ENCODE data around the gene TRAF3IP3.
A peak's percentile ranks its signal among the peaks of the same experiment; 100 is the strongest.

The TRAF3IP3 gene, protein sequence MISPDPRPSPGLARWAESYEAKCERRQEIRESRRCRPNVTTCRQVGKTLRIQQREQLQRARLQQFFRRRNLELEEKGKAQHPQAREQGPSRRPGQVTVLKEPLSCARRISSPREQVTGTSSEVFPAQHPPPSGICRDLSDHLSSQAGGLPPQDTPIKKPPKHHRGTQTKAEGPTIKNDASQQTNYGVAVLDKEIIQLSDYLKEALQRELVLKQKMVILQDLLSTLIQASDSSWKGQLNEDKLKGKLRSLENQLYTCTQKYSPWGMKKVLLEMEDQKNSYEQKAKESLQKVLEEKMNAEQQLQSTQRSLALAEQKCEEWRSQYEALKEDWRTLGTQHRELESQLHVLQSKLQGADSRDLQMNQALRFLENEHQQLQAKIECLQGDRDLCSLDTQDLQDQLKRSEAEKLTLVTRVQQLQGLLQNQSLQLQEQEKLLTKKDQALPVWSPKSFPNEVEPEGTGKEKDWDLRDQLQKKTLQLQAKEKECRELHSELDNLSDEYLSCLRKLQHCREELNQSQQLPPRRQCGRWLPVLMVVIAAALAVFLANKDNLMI

DNA sequence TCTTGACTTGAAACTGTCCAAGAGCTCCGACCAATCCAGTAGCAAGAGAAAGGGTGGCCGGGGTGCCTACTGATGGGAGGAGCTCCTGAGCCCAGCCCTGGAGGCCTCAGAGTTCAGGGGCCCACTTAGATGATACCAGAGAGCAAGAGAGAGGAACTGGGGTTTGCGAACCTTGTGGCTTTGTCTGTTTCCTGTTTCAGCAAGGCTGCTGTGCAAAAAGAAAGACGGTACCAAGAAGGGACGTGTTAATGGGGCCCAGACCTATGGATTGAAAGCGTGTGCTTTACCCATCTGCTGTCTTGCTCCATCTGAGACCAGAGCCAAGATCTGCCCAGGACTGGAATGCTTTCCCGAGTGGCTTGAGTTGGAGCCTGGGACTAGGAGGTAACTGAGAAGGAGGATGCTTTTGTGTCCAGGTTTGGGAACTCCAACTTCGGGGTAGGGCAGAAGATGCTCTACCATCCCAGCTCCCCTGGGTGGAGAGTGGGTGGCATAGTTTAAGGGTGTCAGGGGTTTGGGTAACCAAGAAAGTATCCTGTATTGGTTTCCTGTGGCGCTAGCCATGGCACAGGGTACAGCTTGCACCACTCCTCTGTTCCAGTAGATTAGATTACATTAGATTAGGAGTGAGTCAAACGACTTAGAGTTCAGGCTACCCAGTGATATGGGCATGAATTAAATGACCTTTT, at the start of gene TRAF3IP3:
Gene TRAF3IP3 (plus strand): TSS at position 128 of the 689 bp plus-strand sequence. CDS start 3,987 bp downstream, outside the sequence.
- peak; percentile 88 for DNase-seq

DNA sequence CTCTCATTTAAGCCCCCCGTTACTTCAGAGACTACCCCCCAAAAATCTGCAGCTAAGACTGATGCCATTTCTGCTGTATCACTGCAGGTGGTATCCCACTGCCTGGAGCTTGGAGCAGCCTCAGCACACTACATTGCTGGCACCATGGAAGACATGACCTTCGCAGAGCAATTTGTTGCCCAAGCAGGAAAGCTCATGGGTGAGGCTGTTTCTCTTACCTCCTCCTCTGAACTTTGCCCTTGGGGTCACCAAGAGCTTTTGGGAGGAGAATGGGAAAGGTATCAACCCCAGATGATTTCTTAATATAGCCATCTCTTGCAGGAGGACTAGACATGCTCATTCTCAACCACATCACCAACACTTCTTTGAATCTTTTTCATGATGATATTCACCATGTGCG, 49.2 kb upstream of the TRAF3IP3 start:
- DNase-seq: no peak

DNA sequence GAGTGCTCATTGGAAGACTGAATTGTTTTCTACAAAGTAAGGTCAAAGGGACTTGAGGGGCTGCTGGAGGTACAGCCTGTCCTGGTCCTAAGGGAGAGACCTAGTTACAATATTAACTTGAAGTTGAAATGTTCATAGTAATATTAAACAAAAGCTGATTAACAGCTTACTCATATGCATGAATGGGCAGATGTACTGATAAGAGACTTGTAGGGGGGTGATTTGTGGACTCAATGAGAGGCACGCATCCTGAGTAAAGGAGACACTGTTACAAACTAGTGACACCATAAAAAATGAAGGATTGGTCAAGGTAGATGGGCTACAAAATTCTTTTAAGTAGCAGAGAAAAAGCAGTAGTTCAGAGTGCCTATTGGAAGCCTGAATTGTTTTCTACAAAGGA, 48.5 kb upstream of the TRAF3IP3 start:
- DNase-seq: no peak

DNA sequence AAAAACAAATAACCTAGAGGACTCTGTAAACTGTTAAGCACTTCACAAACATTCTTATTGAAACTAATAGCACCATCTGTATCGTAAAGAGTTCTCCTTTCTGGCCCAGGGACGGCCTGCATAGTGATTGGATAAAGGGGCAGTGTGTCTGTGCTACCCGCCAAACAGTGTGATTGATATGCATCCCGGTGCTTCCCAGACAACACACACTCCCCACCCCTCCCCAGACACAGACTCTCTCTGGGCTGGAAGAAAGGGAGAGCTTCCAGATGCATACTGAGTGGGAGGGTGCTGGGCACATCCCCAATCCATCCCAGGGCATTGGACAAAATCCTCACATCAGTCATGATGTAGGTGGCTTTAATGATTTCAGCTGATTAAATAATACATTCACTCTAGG, 47.6 kb upstream of the TRAF3IP3 start:
- DNase-seq: no peak

DNA sequence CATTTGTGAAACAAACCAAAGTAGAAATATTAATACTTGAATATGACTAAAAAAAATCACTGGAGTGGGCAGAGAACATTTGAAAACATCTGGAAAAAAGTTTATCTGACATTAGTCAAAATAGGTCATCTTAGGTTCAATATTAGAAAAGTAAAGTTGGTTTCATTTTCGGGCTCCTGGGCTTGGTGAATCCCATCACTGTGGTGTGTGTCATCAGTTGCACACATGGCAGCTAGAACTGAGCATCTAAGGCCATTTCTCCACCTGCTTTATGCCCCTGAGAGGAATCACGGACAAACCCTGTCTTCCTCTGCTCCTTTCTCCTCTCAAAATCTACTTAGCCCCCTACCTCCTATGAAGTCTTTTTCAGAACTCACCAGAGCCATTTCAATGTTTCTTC, 45.8 kb upstream of the TRAF3IP3 start:
- no peak for DNase-seq

DNA sequence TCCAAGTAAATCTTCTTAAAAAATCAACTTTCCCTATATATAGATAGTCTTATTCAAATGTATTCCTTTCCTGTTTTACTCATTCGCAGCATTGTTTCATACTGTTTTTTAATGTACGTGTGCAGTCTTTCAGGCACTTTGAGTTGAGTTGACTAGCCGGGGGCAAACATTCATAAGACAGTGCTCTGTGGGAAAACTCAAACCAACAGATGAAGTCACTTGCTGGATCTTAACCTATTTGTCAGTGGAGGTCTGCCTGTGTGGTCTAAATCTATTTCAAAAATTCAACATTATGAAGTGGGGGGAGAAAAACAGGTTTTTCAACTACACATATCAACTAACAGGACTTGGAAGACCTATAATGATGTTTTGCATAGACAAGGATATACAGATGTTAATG, 45.0 kb upstream of the TRAF3IP3 start:
- no peak for DNase-seq

DNA sequence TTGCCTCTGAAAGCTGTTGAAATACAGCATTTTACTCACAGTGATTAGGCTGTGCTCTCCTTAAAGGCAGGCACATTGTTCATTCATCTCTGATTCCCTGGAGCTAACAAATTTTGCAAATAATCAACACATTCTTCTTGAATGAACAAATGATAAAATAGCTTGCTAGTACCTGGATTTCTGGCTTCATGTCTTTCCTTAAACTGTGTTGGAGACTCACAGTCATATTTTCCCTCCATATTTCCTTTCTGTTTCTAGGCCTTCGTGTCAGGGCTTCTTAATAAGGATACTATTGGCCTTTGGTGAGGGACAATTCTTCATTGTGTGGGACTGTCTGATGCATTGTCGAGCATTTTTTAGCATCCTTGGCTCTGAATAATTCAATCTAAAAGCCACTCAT, 41.5 kb upstream of the TRAF3IP3 start:
- no peak for DNase-seq

DNA sequence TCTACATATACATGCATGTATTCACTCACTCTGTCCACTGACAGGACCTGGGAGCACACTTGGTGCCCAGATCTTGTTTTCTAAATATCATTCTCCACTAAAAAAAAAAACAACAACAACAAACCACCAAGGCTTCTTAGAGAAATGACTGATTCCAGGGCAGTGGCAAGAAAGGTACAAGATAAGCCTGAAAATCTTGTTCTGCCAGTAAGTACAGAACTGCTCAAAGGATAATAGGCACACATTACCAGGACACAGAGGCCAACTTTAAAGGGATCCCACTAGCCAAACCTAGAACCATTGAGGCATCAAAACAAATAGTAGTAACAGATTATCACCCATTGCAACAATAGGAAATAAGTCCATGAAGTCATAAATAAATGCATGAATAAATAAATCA, 40.5 kb upstream of the TRAF3IP3 start:
- no peak for DNase-seq

DNA sequence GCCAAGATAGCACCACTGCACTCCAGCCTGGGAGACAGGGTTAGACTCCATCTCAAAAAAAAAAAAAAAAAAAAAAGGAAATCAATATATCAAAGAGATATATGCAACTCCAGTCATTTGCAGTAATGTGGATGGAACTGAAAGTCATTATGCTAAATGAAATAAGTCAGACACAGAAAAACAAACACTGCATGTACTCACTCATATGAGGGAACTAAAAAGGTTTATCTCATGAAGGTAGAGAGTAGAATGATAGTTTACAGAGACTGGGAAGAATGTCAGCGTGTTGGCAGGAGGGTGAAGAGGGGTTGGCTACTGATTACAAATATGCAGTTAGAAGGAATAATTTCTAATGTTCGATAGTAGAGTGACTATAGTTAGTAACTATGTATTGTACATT, 38.0 kb upstream of the TRAF3IP3 start:
- no peak for DNase-seq

DNA sequence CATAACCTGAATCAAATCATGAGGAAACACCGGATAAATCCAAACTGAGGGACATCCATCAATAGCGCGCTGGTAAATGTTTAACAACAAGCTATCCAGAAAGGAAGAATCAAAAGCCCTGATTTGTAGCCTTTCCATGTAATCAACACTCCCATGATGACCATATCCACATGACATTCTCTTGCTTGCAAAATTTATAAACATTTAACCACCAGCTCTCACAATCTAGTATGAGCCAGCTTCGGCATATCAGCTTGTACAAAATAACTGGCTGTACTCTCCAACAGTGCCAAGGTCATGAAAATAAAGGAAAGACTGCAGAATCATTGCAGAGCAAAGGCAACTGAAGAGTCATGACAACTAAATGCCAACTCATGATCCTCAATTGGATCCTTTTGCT, 35.5 kb upstream of the TRAF3IP3 start:
- DNase-seq: no peak

DNA sequence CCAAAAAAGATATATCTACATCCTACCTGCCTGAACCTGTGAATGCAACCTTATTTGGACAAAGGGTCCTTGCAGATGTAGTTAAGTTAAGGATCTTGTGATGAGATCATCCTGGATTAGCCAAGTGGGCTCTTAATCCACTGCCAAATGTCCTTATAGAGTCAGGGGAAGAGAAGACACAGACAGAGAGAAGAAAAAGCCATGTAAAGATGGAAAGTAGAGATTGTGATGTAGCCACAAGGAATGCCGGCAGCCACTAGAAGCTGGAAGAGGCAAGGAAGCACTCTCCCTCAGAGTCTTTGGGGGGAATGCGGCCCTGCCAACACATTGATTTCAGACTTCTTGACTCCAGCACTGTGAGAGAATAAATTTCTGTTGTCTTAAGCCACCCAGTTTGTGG, 35.0 kb upstream of the TRAF3IP3 start:
- no peak for DNase-seq

DNA sequence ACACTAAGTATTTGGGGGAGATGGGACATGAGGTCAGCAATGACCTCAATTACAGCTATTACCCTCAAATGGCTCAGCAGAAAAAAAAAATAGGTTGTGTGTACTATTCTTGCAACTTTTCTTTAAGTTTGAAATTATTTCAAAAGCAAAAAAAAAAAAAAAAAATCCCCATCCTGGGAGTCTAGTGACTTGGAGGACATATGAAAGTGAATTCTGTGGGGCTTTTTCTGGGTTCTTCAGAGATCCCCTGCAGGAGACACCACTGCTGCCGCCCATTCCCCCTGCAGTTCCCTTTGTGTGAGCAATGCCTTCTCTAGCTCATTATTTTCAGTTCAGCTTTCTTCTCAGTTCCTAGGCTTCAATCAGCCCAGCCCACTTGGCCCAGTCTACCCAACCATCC, 34.5 kb upstream of the TRAF3IP3 start:
- no peak for DNase-seq

DNA sequence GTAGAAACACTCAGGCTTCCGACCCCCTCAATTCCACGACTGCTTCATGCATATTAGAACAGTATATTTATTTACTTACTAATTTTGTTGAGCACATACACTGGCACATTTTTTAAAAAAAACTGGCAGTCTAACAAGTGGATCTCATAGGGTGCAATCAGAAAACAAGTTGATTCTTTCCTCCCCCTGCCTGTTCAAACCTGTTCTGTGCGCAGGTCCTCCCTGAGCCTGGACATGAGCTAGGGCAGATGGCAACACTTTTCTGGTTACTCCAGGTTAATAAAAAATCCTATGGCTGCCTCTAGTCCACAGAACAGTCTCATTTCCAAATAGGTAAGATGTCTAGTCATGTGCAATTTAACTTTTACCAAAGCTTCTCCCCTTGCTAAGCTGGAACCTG, 32.6 kb upstream of the TRAF3IP3 start:
- no peak for DNase-seq

DNA sequence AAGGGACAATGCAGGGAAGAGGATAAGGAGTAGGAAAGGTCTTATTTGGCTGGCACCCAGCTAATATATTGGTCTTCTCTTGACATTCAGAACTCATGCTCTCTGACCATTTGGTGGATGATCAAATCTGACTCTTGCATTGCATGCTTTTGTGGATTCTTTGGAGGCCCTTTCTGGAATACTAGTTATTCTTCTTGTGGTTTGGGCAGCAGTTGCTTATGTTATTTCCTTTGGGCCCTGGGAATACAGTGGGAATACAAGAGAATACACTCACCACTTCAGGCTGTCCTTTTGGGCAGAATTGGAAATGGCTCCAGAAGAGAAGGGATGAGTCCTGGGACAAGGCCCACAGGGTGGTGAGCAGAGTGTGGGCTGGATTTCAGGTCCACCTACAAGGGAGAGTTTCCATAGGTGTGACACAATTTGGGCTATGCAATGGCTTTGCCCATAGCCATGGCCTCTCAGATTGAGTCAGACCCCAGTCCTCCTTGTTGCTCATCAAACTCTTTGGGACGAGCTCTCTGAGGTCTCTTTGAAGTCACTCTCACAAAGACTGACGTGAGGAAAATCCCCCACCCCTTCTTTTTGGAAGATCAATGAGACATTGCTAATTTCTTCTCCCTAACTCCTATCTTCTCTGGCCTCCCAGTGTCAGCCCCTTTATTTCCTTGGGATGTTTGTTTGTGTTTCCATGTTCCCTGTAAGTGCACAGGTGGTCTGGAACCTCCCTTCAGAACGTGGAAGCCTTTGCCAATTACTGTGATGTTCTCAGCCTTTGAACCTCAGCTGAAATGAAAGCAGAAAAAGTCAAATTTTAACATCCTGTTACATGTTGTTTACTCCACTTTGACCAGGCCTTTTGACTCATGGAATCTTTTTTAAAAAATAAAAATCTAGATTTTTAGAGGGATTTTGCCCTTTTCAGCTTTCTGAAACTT, 31.8 kb upstream of the TRAF3IP3 start:
- no peak for DNase-seq

DNA sequence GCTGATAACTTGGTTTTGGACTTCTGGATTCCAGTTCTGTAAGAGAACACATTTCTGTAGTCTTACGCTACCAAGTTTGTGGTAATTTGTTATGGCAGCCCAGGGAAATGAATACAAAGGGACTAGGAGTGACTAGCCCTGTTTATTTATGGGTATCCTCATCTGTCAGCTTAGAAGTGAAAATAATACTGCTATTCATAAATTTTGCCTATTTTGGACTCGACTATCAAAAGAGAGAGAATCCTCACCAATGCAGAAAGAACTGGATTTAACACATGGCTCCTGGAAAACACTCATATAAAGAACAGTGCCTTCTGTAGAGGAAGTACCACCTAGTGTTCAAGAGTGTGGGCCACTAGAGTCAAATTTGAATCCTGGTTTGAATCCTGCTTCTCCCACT, 28.6 kb upstream of the TRAF3IP3 start:
- DNase-seq: no peak

DNA sequence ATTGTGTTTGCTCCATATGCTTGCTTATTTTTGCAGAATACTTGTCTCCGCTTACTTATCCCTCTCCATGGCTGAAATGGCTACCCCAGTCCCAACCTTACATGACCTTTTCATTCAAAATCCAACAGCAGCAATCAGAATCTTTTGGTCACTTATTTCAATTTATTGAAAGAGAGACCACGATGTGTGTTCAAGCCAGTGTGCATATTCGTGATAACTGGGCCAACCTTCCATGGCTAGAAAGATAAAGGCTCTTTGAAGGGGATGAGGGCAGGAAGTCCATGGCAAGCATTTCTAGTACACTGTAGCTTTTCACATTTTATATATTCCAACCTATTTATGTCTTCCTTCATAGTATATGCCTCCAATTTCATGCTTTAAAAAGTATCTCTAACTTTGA, 28.1 kb upstream of the TRAF3IP3 start:
- no peak for DNase-seq

DNA sequence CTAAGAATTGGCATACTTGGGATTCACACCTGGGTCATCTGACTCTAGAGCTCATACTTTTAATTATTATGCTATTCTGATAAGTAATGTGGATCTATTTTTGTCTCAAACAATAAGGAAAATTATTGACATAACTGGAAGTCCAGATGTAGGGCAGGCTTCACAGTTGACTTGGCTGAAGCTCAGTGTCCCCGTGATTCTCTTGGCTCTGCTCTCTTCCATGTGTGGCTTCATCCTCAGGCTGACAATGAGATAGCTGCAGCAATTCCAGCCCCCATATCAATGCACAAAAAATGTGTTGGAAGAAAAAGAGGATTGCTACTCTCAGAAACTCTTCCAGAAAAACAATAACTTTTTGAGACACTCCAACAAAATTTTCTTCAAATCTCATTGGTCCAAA, 27.4 kb upstream of the TRAF3IP3 start:
- DNase-seq: no peak

DNA sequence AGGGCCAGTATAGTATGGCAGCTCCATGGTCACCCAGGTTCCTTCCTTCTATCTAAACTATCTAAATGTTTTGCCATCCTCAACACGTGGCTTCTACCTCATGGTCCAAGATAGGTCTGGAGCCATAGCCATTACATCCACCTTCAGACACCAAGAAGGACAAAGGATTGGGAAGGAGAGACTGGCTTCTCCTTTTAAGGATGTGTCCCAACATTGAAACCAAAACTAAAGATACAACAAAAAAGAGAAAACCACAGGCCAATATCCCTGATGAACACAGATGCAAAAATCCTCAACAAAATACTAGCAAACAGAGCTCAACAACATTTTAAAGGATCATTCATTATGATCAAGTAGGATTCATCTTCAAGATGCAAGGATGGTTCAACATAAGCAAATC, 26.4 kb upstream of the TRAF3IP3 start:
- no peak for DNase-seq

DNA sequence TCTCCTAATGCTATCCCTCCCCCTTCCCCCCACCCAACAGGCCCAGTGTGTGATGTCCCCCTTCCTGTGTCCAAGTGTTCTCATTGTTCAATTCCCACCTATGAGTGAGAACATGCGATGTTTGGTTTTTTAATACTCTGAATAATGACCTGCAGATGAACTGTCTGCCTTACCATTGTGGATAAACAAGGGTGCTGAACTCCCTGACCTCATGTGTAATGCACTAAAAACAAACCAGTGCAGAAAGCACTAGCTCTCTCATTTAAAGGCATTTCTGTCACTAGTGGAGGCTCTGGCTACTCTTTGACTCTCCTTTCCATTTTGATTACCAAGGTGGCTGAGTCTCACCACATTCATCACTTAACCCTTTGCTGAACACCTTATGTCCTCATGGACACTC, 23.1 kb upstream of the TRAF3IP3 start:
- DNase-seq: no peak

DNA sequence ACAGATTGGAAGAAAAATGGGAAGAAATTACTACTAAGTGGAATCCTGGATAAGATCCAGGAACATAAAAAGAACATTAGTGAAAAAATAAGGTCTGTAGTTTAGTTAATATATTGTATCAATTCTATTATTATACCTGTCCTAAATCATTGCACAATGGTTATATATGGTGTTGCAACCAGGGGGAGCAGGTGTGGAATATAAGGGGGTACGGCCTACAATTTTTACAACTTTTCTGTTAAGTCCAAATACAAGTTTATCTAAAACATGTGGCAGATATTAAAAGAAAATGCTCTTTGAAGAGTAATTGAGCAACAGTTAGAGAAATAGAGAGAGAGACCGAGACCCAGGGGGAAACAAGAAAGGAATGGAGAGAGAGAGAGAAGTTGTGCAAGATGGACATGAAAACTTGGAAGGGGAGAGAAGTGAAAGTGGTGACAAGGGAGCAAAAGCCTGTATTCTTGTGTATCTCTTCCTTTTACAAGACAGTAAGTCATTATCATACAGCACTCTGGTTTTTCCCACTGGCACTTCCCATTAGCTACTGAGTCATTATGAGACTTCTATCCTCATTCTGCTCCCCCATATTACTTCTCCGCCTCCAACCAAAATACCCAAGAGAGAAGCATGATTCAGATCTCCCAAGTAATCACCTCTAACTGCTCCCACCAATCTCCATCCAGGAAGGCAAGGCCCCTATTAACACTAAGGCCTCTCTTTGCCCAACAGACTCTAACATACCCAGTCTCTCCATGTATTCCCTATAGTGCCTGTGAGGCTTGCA, 22.3 kb upstream of the TRAF3IP3 start:
- DNase-seq: no peak

DNA sequence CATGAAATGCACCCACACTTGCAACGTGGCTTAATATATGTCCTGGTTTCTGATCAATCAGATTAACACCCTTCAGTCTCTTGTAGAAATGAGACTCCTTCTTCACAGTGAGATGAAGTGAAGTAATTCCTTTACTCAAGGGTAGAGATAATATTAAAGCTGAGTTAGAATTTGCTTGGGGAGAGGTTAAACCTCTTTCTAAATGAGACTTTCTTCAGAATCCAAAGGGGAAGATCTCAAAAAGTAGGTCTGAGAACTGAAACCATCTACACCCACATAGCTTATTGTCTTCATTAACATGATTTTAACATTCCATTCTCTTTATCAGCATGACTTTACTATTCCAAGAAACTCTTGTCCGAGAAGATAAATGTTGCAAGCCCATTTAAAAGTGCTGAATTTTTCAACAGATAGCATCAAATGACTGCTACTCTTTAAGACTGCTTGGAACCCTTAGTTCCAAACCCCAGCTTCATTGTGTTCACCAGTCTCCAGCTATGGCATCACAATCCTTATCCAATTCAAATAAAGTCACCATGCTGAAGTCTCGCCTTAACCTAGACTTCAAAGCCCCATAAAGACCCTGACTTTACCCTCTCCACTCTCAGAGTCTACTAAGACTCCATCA, 19.2 kb upstream of the TRAF3IP3 start:
- DNase-seq: no peak

DNA sequence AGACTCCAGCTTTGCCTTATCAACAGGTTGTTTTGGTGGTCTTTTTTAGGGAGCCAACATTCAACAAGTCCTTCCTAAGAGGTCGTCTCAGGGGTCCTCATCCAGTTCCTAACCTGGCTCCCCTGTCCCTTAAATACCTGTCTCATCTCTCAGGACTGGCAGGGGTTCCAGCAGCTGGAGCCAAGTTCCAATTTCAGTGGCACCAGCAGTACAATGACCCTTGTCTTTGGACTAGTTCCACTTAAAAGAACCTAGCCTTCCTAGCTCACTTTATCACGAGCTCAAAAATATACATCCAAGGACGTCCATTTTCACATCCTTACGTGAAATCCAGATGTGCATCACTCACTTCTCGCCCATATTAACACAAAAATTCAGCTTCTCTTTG, 18.7 kb upstream of the TRAF3IP3 start:
- no peak for DNase-seq

Data from CD4-positive, alpha-beta T cell treated with Interleukin-4 for 4 hours (primary cell).